Pulmonary artery endothelial cell (primary cell): ENCODE data around the gene IL17RB. TPM values are rescaled to one million over a fixed set of nuclear protein-coding genes. Genes with fewer than 3 reads are reported as not detected.

Experiments
- DNase-seq: peaks from one replicate; pipeline ENCODE4 v3.0.0-alpha.2; 2011; ENCODE audit warnings: low read depth, low spot score
- total RNA-seq: library from RNA; depleted of rRNA; stranded (reverse); fragments of >200 nt; gene quantifications from 2 replicates; pipeline ENCODE4 v1.2.3, GENCODE V29; 2014

IL17RB gene
- total RNA-seq, 1 donor from 2014 or later = not detected

DNA sequence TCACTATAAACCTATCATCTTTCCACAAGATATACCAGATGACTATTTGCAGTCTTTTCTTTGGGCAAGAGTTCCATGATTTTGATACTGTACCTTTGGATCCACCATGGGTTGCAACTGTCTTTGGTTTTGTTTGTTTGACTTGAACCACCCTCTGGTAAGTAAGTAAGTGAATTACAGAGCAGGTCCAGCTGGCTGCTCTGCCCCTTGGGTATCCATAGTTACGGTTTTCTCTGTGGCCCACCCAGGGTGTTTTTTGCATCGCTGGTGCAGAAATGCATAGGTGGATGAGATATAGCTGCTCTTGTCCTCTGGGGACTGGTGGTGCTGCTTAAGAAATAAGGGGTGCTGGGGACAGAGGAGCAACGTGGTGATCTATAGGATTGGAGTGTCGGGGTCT is 33.9 kb upstream of the IL17RB start:
- DNase-seq = no peak

DNA sequence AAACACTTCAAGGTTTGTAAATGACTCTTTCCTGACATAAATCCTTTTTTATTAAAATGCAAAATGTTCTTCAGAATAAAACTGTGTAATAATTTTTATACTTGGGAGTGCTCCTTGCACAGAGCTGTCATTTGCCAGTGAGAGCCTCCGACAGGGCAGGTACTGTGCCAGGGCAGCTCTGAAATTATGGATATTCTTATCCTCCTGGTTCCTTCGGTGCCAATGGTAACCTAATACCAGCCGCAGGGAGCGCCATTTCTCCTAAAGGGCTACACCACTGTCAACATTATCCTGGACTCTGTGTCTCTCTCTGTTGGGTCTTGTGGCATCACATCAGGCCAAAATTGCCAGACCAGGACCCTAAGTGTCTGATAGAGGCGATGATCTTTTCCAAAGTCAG is 33.1 kb upstream of the IL17RB start:
- DNase-seq = no peak

DNA sequence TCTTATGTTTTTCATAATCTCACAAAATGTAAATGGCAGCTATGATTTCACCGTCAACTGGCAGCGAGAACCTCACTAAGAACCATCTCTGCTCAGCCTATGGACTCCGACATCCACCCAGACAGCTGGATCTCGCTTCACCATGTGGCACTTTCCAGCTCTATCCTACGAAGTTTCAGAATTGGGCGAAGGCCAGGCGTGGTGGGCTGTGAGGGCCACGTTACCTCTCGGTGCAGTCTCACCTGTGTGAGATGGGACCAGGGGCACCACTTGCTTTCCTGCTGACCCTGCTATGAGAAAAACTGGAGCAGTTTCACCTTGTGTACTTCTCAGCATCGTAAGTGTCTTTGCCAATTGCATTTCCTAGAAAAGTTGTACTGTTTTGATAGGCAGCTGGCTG is 32.5 kb upstream of the IL17RB start:
- DNase-seq = no peak

DNA sequence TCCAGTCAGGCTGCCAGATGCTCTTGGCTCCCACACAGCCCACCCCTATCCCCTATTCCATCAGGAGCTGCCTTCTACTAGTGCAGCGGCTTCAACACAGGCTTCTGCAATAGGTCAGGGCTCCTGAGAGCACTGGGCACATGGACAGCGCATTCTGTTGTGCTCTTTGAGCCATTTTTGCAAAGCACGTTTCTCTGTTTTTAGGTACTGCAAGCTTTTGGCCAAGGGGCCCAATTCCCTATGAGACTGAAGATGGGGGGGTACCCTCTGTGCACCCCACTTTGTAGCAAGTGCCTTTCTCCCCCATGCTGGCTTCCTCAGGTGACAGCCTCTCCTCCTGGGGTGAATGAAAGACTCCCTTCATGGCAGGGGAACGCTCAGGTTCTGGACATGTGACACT is 31.3 kb upstream of the IL17RB start:
- DNase-seq = no peak

DNA sequence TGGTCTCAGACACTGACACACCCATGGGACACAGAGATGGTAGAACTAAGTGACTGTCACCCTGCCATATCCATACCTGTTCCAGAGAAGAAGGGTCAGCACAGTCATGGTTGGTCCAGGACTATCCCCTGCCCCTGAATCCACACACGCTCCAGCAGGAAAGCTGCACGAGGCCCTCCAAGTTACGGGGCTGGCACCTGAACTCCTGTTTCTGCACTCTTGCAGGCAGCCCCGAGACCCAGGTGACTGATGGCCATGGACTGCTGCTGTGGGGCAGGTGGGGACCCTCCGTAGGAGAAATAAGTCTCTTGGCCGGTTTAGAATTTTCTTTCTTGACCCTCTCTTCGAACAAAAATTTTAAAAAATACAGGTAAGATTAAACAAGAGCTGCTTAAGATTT is 30.7 kb upstream of the IL17RB start:
- no peak for DNase-seq

DNA sequence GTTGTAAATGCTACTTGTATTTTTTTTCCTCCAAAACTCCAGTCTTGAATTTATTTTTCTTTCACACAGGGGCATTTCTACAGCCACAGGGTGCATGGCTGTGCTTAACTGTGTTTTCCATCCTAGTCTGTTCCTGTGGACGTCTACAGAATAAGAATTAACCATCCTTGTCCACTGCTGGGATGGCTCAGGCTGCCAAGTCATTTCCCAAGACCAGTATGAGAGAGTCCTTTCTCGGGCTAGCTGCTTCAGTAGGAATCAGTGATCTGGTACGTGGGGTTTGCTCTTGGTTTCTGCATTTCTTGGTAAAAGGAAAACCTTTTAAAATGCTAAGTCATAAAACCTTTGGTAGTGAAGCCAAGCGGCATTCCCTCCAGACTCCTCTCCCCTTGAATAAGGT is 29.9 kb upstream of the IL17RB start:
- no peak for DNase-seq

DNA sequence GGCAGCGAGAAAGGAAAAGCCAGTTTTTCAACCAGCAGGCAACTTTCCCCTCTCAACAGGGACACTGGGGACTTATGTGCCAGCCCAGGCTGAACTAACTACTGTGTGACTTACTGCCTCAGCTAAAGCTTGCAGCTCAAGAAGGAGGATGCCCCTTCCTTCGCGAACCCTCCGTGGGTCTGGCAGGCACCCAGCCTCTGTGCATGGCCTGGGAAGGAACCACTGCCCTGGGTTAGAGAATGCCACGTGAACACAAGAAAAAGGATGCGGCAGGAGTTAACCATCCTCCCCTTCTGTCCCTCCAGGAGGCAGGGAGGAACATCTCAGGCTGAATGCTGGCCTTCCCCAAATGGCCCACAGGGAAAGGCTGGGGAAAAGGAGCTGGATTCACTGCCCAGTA is 29.2 kb upstream of the IL17RB start:
- DNase-seq = no peak

DNA sequence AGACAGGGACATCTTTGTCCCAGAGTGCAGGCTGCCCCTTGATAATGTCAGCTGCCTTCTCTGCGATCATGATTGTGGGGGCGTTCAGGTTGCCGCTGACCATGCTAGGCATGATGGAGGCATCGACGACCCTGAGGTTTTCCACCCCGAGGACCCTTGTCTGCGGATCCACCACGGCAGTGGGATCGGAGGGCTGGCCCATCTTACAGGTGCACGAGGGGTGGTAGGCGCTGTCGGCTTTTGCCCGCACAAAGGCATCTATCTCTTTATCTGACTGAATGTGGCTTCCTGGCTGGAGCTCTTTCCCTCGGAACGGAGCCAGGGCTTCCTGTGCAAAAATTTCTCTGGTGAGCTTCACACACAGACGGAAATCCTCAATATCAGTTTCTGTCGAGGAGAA is 28.6 kb upstream of the IL17RB start:
- DNase-seq = no peak

DNA sequence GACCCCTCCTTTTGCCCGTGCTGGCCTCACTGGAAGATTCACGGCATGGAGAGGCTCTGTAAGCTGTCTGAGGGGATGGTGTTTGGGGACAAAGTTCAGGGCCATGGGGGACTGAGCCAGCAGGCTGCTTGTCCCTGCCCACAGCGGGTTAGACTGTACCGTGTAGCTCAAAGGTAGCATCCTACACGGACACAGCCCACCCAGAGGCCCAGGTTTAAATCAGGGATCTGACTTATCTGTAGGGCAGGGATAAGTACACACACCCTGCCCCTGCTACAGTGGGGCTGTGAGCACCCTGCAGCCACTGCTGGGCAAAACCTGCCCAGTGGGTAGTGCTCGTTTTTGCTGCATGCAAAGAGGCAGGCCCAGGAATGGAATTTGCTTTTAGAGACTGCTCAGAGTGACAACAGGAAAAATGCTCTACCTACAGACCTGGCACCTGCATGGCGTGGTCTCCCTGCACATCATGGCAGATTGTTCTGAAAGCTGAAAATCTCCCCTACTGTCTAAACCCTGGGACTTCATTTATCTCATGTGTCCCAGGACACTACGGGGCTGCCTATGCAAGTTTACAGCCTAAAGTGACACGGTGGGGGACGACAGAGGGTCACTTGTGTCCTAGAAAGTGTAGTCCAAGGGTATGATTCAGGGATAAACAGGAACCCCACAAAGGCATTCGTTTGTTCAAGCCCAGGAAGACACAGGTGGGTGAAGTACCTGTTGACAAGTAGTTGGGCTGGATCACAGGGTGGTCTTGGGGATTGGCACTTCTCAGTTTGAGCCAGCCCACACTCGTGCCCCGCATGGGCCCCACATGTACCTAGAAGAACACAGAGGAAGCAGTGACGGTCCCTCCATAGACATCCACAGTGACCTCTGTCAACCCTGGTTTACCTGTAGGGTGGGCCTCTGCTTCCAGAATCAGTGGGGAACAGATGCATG is 27.9 kb upstream of the IL17RB start:
- no peak for DNase-seq

DNA sequence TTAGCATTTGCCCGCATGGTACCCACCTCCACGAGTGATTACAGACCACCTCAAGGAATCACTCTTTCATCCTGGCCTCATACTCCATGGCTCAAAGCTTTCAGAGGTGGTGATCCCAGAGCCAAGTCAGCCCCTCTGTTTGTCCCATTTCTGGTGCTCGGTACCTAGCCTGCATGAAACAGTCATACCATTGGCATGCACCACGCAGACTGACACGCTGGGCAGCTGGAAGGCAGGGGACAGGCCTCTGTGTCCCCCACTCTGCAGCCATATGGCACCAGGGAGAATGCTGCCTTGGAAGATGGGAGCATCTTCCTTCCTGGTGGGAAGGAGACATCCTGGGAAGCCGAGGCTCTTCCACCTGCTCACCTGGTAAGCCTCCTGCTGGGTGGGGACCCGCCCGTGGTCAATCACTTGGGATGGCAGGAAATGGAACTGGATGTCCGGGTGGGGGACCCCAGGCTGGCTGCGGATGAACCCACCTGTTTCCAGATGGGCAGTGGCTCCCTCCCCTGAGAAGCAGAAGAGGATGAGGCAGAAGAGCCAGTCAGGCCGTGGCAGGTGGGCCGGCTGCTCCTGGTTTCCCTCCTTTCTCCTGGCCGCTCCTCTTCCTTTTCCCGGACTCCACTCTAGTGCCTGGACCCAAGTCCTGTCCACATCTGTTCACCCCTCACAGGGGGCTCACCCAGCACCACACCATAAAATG is 27.1 kb upstream of the IL17RB start:
- no peak for DNase-seq

DNA sequence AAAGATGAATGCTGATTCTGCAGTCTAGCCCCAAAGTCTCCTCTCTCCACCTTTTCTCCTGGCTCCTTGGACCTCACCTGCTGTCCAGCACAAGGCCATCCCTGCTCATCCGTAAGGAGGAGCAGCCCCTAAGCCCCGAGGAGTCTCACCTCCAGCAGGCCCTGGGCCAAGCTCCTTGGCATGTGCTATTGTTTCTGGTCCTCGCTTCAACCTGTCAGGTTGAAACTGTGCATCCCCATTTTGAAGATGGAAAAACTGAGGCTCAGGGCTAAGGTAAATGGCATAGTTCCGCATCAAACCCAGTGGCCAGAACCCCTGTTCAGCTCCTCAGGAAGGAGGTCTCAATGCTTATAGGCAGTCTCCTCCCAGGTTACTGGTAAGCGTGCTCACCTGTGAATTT is 26.3 kb upstream of the IL17RB start:
- DNase-seq = no peak

DNA sequence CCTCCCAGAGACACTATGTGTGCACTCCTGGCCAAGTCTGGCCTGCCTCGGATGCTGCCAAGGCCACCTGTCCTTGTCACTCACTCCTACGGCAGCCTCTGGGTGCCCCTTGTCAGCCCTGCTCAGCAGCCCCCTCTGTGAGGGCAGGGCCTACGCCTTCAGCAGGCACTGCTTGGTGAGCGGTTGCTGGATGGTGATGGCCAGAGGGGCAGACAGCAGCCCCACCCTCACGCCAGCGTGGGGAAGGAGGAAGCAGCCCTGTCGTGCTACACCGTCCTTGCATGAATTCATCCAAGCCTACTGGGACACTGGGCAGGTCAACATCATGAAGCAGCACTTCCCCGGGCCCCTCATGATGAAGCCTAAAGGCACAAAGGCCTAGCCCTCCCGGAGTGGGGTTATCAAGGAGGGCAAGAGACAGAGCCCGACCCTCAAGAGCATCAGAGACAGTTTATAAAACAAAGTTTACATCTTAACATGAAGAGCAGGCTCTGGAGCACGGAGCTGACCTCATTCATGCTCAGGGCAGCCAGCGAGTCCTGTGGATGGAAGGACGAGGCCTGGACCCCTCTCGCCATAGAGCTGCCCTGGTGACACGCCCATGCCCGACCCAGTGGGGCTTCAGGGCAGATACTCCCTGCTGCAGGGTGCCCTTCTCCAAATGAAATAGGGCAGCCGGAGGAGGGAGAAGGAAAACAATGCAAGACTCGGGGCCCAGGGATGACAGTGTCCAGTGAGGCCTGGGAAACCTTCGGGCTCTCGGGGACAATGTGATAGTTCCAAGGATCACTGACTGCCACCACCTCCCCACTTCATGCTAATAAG is 25.4 kb upstream of the IL17RB start:
- DNase-seq = no peak

DNA sequence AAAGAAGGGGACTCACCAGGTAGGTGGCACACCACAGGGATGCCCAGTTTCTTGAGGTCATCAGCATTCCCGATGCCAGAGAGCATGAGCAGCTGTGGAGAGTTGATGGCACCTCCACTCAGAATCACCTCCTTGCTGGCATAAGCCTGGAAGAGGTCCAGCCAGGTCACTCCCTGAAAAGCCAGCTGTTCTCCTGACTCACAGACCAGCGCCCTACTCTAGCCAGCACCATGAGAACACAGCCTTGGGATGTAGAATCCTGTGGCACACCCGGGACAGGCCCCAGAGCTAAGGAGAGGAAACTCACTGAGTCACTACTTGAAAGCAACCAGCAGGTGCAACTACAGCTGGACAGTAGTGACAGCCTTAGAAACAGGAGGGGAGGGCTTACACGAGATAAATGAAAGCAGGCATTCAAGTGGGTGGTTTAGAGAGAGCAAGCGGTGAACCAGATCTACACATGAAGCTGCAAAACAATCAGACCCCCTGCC is 24.7 kb upstream of the IL17RB start:
- DNase-seq = no peak

DNA sequence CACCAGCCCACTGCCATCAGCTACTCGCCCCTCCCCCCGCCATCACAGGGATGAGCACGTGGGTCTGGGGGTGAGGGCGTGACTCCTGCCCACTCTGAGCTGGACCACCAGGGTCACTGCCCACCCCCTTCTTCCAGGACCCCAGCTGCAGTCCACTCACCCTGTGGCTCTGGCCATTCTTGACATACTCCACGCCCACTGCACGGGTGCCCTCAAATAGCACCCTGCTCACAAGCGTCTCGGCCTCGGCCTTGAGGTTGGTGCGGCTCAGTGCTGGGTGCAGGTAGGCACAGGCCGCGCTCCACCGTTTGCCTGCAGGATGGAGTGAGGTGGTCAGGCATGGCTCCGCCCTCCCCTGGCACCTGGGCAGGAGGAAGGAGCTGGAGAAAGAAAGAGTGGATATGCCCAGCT is 24.0 kb upstream of the IL17RB start:
- no peak for DNase-seq

DNA sequence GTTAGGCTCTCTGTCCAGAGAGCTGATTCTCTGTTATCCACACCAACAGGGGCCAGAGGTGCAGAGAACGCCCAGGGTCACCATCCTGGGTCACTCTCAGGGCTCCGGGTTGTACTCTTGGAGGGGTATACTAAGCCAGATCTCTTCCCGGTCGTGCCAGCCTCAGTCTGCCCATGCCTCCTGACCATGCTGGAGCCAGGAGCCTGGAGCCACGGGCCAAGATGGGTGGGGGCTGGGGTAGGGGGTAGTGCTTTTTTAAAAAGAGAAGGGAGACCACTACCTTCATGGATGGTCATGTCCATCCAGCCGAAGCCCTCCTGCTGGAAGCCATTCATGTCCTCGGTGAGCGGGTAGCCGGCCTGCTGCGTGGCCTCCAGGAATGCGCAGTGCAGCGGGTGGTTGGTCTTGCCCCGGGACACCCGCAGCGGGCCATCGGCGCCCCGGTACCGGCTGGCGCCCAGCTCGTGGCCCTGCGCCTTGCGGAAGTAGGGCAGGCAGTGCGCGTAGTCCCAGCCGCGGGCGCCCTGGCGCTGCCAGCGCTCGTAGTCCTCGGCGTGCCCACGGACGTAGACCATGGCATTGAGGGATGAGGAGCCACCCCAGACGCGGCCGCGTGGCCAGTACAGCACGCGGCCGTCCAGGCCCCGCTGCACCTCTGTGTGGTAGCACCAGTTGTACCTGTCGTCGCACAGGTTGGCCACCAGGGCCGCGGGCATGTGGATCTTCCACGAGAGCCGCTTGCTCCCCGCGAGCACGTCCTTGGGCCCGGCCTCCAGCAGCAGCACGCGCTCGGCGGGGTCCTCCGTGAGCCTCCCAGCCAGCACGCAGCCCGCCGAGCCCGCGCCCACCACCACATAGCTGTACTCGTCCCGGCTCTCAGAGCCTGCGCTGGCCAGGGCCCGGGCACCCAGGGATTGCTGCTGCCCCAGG is 23.1 kb upstream of the IL17RB start:
- no peak for DNase-seq

DNA sequence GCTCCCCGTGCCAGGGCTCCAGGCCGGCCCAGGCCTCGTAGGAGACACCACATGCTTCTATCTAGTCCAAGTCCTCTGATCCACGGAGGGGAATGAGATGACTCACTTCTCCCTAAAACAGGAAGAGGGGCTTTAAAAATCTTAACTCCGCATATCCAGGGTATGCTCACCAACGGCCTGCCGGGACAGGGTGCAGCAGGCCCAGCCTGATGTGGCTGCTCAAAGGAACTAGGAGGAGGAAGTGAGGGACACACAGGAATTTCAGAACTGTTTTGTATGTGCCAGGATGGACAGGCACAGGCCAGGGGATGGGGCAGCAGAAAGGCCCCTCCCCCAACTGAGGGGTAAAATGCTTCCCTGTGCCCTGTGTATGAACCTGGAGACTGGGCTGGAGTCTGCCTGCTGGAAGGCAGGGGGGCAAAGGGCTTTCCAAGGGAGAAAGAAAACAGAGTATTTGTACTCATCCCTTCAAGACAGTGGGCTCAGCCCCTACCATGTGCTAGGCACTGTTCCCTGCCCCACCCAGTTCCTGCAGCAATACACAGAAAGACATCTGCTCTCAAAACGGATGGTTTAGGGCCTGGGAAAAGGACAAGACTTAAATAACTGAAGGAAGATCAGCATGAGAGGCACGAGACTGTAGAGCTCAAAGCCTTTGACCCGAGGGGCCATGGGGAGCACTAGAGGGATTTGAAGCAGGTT is 22.3 kb upstream of the IL17RB start:
- DNase-seq = no peak

DNA sequence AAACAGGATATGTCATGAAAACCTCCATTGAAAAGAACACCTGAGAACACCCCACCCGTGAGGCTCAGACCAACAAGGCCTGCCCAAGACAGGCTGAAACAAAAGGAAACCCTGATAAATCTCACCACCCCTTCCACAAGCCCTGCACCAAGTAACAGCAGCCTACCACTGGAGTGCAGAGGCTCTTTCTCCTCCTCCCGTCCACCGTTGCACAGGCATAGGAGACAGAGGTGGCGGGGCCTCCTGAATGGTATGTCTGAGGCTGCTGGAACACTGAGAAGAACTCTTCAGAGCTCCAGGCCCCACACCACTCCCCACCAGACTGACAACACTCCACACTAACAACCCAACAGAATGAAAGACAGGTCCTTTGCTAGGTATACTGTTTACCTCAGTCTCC is 21.6 kb upstream of the IL17RB start:
- no peak for DNase-seq

DNA sequence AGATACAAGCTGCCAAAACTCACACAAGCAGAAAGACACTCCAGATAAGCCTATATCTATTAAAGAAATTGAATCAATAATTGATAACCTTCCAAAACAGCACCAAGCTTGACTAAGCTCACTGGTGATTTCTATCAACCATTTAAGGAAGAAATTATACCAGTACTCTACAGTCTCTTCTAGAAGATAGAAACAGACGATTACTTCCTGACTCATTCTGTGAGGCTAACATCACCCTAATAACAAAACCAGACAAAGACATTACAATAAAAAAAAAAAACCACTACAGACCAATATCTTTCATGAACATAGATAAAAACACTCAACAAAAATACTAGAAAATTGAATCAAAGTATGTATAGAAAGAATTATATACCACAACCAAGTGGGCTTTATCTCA is 20.3 kb upstream of the IL17RB start:
- no peak for DNase-seq

DNA sequence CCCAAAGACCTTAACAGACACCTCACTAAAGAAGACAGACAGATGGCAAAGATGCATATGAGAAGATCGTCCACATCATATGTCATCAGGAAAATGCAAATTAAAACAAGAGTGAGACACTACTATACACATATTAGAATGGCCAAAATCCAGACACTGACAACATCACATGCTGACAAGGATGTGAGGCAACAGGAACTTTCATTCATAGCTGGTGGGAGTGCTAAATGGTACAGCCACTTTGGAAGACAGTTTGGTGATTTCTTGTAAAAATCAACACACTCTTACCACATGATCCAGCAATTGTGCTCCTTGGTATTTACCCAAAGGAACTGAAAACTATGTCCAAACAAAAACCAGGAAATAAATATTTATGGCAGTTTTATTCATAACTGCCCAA is 17.8 kb upstream of the IL17RB start:
- DNase-seq = no peak

DNA sequence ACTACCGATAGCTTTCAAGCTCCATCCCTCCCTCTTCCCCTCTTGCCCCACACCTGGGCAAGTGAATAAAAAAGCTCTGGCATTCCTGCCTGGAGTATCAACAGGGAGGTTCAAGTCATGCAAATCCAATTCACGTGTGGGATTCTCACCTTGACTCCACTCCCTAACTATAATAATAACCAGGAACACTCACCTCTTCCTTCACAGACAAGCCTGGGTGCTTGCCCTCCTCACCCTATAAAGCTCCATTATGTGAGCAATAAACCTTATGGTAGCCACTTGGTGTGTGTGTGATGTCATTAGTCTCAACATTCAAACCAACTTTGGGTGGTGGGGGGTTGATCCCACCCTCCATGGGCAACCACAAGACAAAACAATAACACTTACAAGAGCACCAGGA is 16.8 kb upstream of the IL17RB start:
- DNase-seq = no peak
